HepG2 (cell line): ENCODE data around the gene CERS3.

Source experiments
- ATF7 ChIP-seq, 2 experiments: fragments of 450-650 bp in 1 of 2; sonication (generic) in 1 of 2; formaldehyde crosslinking in 1 of 2; IDR thresholded peaks; 2 replicates each; pipeline versions ENCODE4 v1.4.0 to v1.6.1; 2016 to 2020; ENCODE audit warnings: antibody characterized with exemption in 1 of 2, mild to moderate bottlenecking in 1 of 2, missing genetic modification reagents in 1 of 2
- EZH2 ChIP-seq: conservative IDR thresholded peaks from 2 replicates; pipeline ENCODE4 v1.6.1; 2012; ENCODE audit warnings: mild to moderate bottlenecking, low read depth, low read length, moderate library complexity
- SMC3 ChIP-seq: IDR thresholded peaks from 2 replicates; pipeline ENCODE4 v1.6.1; 2011; ENCODE audit warnings: low read length, improper control_type of control experiment
- TF ChIP-seq, protein P1 (sequence below): sonication (generic); formaldehyde crosslinking; IDR thresholded peaks from 2 replicates; pipeline ENCODE4 v1.4.0; 2020; ENCODE audit warnings: missing genetic modification reagents, borderline replicate concordance
- TF ChIP-seq, protein P2 (sequence below): sonication (generic); formaldehyde crosslinking; IDR thresholded peaks from 2 replicates; pipeline ENCODE4 v1.5.0; 2020; ENCODE audit warnings: mild to moderate bottlenecking, missing genetic modification reagents, moderate library complexity

DNA sequence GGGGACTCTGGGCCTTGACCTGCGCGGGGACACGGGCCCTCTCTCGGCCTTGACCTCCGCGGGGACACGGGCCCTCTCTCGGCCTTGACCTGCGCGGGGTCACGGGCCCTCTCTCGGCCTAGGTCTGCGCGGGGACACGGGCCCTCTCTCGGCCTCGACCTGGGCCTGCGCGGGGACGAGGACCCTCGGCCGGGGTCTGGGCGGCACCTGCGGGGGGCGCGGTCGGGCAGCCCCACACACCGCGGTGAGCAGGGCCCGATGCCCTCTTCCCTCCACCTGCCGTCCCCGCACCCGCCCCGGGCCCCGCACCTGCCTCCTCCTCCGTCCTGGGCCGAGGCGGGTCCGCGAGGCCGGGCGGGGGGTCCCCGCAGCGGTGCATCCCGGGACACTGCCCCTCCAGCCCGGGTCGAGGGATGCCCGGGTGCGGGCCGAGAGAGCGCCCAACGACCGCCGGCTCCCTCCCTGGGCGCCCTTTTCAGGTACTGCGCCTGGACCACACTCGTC, 15.6 kb upstream of the CERS3 start:
- TF ChIP-seq, protein P1, sequence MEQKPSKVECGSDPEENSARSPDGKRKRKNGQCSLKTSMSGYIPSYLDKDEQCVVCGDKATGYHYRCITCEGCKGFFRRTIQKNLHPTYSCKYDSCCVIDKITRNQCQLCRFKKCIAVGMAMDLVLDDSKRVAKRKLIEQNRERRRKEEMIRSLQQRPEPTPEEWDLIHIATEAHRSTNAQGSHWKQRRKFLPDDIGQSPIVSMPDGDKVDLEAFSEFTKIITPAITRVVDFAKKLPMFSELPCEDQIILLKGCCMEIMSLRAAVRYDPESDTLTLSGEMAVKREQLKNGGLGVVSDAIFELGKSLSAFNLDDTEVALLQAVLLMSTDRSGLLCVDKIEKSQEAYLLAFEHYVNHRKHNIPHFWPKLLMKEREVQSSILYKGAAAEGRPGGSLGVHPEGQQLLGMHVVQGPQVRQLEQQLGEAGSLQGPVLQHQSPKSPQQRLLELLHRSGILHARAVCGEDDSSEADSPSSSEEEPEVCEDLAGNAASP (CRISPR knock-in tag): no peak
- no peak for TF ChIP-seq EZH2
- TF ChIP-seq, protein P2, sequence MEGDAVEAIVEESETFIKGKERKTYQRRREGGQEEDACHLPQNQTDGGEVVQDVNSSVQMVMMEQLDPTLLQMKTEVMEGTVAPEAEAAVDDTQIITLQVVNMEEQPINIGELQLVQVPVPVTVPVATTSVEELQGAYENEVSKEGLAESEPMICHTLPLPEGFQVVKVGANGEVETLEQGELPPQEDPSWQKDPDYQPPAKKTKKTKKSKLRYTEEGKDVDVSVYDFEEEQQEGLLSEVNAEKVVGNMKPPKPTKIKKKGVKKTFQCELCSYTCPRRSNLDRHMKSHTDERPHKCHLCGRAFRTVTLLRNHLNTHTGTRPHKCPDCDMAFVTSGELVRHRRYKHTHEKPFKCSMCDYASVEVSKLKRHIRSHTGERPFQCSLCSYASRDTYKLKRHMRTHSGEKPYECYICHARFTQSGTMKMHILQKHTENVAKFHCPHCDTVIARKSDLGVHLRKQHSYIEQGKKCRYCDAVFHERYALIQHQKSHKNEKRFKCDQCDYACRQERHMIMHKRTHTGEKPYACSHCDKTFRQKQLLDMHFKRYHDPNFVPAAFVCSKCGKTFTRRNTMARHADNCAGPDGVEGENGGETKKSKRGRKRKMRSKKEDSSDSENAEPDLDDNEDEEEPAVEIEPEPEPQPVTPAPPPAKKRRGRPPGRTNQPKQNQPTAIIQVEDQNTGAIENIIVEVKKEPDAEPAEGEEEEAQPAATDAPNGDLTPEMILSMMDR: no peak
- TF ChIP-seq ATF7 (IDR thresholded peaks at IDR 0.05): no peak
- no peak for TF ChIP-seq ATF7 (CRISPR knock-in tag; IDR thresholded peaks at IDR 0.05)
- no peak for TF ChIP-seq SMC3
